CD4-positive, alpha-beta T cell treated with Interleukin-4 for 4 hours (primary cell): ENCODE measurements around the gene SLC51B.
"Not testable (repeated sequence)": the region's sequence is repeated elsewhere in the genome, so short reads cannot be mapped to it uniquely, and the experiment has no call there.

Source experiments
- DNase-seq: peaks from one replicate; pipeline ENCODE4 v3.0.0-alpha.2; 2020

SLC51B gene

DNA sequence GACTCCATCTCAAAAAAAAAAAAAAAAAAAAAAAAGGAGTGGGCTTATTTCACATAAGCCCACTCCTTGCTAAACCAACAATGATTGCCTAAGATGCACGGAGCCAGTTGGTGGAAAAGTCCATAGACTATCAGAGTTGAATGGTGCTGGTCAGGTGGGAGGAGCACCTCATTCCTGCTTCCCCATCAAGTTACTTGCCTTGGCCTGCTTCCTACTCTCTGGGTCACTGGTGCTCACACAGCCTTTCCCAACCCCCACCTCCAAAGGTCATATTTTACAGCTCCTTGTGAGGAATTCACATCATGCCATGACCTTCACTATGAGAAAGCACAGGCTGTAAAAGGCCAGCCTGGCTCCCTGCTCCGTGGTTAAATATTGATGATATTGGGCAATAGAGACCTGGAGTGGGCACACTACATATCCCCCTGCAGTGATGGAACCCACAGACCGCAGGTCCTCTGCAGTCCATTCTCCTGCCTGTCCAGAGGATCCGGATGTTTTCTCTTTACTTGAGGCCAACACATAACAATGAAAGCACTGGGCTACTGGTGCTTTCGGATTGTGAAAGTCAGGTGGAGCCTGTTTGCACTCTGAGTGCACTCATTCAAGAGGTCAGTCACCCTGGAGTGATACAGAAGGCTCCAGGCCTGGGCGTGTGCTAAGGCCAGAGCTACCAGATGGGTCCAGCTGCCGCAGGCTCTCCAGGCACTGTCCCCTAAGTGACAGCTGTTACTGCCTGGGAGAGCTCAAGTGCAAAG is at the start of gene SLC51B:
Gene SLC51B, plus strand, starts transcription at position 664 of the 758 bp plus-strand sequence. CDS start 4,618 bp downstream, outside the sequence.
- no peak for DNase-seq

- no peak for DNase-seq
These were observed 48.1 kb upstream of the SLC51B start for GRCh38 chr15:64997066-64997465.

DNA sequence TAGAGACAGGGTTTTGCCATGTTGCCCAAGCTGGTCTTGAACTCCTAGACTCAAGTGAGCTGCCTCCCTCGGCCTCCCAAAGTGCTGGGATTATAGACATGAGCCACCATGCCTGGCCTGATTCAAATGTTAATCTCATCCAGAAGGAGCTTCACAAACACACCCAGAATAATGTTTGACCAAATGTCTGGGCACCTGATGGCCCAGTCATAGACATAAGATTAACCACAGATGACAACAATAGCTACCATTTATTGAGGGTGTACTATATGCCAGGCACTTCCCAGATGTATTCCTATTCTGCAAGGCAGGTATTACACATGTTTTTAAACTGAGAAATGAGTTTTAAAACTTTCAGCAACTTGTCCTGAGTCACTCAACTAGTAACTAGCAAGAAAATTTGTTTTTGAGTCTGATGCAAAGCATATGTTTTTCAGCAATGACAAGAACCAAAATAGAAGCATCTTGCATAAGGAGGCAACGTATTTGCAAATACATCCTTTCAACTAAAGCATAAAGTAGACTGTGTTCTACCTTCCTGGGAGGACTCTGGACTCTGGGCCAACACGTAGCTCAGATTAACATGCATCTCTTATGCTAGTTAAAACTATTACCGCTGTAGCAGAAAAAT is 47.3 kb upstream of the SLC51B start:
- DNase-seq, result no peak

DNA sequence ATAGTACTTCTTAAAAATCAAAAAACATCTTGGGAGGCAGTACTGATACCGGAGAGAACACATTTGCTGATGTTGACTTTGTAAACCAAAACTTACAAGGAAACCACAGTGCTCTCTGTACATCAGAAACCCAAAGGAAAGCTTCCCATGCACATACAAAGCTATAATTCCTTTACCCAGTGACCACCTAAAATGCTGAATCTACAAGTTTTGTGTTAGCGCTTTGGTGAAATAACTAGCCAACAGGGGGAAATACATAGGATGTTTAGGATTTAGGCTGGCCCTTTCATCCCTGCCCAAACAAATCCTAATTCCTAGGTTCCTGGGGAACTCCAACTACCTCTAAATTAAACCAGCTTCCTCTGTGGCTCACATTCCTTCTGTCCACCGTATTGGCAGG is 40.2 kb upstream of the SLC51B start:
- DNase-seq, result no peak

GRCh38 chr15:65006876-65007275 is 38.3 kb upstream of the SLC51B start:
- DNase-seq, result no peak

DNA sequence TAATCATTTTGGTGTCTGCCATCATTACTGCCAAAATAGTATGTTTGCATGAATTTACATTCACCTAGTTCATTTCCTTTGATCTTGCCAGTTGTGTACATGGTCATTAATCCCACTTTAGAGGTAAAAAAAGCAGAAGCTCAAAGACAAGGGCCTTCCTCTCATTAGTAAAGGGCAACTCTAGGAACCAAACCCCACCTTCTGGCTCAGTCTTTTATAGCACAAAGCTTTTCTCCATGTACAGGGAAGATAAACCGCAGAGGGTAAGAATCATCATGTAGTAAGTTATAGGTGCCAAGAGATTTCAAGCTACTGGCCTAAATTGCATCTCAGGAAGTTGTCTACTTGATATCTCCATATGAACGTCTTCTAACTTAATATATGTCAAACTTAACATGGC is 36.2 kb upstream of the SLC51B start:
- no peak for DNase-seq

- not testable (repeated sequence) for DNase-seq
These were observed 34.0 kb upstream of the SLC51B start for GRCh38 chr15:65011198-65011597.

GRCh38 chr15:65020419-65020818 is 24.8 kb upstream of the SLC51B start:
- no peak for DNase-seq

DNA sequence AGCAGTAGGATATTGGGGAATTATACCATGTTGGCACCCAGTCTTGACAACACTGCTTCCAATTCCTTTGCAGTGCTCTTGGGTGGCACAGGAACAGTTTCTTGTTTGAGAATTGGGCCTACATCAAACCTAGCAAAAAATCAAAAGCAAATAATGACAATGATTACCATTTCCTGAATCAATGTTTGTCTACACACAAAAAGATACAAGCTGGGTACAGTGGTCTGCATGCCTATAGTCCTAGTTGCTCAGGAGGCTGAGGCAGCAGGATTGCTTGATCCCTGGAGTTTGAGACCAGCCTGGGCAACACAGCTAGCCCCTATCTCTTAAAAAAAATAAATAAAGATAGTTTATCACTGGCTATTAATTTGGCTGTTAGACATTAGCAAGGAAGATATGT is 23.7 kb upstream of the SLC51B start:
- DNase-seq, result no peak

DNA sequence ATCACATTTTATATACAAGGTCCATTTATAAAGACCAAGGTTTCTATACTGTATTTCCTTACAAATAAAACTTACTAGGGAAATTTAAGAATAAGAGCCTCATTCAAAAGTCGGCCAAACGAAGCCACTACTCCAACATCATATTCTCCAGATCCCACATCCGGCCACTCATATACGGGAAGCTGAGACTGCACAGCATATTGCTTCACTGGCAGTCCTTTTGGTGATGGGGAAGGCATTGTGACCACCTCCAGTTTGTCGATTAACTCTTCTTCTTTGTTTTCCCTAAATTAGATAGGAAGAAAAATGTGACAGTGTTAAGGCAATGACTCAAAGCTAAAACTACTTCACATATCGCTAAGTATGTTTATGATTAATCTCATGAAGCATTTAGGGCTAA is 18.4 kb upstream of the SLC51B start:
- no peak for DNase-seq

DNA sequence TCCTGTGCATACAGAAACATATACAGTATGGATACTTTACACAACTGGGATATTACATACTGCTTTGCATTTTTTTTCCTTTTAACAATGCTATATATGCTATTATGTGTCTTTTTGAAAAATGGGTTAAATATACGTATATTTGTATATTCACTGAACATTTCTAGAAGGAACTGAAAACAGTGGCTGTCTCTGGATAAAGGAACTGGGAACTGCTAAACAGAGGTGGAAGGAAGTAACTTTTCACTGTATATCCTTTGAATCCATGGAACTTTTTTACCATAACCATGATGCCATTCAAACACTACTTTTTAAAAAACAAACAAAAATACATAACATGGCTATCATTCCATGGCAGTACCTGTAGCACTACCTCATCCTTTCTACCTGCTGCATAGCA is 17.6 kb upstream of the SLC51B start:
- DNase-seq, result no peak

DNA sequence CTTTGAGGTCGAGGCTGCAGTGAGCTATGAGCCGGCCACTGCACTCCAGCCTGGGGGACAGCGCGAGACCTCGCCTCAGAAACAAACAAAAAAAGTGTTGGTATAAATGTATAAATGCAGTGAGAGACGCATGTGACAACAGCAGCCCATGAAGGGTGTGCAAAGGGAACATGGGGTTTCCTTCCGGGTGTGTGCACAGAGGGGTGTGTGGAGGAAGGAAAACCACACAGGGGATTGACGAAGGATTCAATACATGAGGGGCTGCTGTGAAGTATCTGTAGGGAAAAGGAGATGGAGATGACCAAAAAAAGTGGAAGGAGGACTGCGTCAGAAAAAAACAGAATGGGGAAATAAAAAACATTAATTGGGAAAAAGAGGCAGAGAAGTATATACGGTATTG is 16.8 kb upstream of the SLC51B start:
- no peak for DNase-seq

DNA sequence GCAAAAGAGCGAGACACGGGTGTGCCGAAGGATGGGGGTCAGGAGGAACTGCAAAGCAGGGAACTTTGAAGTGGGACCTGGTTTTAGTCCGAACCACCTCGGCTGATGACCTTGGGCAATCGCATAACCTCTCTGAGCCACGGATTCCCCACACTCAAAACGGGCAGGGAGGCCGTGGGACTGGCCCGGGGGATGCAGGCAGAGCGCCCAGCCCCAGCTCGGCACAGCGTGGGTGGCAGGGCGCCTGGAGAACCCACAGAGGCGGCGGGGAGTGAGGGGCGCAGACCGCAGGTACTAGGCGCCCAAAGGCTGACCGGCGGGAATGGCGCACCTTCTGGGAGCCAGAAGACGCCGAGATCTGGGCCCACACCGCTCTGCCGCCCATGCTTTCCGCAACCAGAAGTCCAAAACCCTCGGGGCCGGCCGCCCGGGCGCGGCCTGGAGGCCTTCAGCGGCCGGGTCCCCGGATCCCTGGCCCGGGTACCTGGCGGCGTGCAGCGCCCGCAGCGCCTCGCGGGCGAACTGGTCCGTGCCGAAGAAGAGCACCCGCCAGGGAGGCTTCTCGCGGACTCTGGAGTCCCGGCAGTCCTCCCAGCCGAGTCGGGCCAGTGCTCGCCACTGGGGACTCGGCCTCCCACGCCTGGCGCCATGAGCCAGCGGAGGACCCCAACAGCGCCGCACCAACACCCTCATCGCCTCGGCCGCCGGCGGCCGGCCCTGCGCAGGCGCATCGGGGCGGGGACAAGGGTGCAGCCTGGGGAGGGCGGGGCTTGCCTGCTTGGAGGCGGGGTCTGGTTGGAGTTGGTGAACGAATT is 16.1 kb upstream of the SLC51B start, which contains the start of gene MTFMT:
Gene MTFMT, minus strand, starts transcription at position 719 of the 815 bp plus-strand sequence. Its CDS starts 26 bp downstream, at position 693.
- peak; percentile 89 for DNase-seq

DNA sequence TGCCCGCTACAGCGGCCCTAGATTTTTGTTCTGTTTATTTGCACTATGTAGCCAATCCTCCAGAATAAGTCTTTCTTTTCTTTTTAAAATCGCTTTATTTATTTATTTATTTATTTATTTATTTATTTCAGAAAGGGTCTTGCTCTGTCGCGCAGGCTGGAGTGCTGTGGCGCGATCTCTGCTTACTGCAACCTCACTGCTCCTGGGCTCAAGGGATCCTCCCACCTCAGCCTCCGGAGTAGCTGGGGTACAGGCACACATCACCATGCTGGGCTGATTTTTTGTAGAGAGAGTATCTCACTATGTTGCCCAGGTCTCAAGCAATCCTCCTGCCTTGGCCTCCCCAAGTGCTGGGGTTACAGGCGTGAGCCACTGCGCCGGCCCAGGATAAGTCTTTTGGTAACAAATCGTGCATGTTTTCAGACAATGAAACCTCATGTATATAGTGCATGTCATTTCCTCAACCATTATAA is 15.4 kb upstream of the SLC51B start:
- DNase-seq, result no peak

DNA sequence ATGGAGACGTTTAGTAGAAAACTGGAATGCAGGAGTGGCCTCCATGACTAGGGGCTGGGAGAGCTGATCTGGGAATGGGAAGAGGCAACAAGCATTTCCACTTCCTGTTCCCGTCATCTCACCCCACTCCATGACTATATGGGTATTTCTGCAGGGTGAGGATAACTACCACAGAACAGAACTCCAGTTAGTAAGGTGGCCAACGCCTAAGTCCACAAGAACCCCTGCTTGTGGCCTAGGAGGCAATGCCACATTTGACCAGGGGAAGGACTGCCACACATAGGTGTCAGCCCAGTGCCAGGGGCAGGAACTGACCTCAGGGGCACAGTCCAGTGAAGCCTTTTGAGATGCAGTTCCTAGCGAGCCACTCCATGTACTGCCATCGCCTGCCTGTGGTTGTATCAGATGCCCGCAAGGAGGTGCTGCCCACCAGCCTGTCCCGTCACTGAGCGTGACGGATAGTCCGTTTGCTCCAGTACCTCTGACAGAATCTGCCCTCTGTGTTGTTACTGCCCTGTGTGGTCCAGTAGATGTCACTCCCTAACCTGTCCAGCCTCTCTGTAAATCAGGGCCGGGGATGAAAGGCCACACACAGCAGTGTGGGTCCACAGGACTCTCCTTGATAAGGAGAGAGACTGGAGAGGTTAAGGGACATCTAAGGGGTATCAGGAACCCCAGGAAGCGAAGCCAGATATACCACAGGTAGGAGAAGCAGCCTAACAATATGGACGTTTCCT is 12.2 kb upstream of the SLC51B start:
- peak; percentile 25 for DNase-seq

DNA sequence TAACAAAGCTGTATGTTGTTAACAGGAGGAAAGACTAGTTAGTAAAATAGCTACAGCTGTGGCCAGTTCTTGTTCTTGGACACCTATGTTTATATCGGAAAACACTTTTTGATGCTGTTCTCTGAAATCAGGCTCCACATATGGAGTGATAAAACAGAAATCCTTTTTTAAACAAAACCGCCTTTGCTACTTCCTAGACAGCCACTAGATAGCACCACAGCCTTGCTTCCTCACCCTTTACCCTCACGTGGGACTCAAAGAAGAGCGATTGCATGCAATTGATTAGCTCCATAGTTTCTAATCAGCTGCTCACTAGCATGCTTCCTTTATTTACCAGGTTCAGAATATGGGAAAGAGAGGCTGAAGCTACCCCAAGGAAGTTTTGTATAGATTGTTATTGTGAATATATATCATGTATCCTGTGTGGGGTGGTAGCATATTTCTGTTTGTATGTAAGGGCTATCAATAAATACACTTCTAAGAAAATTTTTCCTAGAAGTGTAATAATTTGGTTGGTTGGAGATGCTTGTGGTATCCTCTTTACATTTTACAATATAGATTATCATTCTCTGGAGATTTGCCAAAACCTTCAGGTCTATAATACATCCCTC is 11.4 kb upstream of the SLC51B start:
- DNase-seq, result peak; percentile 41

- DNase-seq, result no peak
These were observed 10.5 kb upstream of the SLC51B start for GRCh38 chr15:65034719-65035118.

DNA sequence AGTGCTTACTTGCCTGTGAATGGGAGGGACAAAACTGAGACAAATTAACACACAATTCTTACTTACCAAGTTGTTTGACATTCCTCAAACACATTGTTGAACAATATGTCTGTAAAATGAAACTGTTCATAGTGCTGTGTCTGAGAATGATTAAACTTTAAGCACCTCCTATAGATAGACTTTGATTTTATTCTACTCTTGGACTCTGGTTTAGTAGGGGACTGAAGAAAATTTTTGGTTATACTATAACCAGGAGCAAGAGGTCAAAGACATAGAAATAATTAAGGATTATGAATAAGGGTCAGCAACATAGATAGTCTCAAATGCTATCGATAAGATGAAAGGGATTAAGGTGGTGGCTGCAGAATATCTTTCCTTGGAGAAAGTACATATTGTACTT is 7.9 kb upstream of the SLC51B start:
- DNase-seq, result no peak

DNA sequence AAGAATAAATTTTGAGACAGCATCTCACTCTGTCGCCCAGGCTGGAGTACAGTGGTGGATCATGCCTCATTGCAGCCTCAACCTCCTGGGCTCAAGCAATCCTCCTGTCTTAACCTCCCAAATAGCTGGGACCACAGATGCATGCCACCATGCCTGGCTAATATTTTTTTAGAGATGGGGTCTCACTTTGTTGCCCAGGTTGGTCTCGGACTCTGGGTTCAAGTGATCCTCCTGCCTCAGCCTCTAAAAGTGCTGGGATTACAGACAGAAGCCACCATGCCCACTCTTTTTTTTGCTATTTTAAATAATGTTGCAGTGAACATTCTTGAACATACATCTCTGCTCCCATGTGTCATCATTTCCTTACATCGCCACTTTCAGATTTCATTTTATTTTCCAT is 6.8 kb upstream of the SLC51B start:
- DNase-seq, result no peak

GRCh38 chr15:65038836-65039235 is 6.4 kb upstream of the SLC51B start:
- DNase-seq, result no peak

DNA sequence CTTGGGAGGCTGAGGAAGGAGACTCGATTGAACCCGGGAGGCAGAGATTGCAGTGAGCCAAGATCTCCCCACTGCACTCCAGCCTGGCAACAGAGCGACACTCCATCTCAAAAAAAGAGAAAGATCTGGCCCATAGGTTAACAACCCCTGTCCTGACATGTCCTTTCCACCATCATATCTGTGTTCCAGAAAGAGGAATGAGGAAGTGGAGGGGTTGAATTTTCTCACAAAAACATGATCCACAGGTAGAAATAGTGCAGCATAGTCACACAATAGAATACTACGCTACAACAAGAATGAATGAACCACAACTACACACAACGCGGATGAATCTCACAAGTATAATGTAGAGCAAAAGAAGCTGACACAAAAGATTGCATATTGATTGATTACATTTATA is 4.7 kb upstream of the SLC51B start:
- no peak for DNase-seq

DNA sequence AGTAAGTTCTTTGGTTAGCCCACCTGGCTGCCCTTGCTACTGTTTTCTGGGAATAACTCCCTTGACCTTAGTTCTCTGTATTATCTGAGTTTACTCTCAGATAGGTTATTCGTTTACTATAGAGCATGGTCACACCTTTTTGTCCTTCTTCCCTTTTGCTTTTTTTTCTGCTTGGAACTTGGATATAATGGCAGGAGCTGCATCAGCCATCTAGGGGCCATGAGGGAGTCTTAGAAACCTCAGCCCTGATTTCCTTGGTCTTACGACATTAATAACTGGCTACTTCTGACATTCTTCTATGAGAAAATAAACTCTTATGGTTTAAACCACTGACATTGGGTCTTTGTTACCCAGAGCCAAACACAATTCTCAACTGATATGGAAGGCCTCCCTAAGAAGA is 3.4 kb upstream of the SLC51B start:
- DNase-seq, result no peak
